ENCODE results near the gene ZNF827.

GRCh38 chr4:145792429-145792828 lies 146.2 kb downstream of the ZNF827 start:
- TF ChIP-seq, protein P1, sequence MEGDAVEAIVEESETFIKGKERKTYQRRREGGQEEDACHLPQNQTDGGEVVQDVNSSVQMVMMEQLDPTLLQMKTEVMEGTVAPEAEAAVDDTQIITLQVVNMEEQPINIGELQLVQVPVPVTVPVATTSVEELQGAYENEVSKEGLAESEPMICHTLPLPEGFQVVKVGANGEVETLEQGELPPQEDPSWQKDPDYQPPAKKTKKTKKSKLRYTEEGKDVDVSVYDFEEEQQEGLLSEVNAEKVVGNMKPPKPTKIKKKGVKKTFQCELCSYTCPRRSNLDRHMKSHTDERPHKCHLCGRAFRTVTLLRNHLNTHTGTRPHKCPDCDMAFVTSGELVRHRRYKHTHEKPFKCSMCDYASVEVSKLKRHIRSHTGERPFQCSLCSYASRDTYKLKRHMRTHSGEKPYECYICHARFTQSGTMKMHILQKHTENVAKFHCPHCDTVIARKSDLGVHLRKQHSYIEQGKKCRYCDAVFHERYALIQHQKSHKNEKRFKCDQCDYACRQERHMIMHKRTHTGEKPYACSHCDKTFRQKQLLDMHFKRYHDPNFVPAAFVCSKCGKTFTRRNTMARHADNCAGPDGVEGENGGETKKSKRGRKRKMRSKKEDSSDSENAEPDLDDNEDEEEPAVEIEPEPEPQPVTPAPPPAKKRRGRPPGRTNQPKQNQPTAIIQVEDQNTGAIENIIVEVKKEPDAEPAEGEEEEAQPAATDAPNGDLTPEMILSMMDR (IDR thresholded peaks at IDR 0.05; ENCODE audit: control extremely low read depth in 1 of 3, insufficient read depth in 1 of 3, low read depth in 1 of 3, low read length in 3 of 3): no peak
- TF ChIP-seq SRF (IDR thresholded peaks at IDR 0.05; ENCODE audit: low read depth, low read length) (no peak), POLR2AphosphoS5 (IDR thresholded peaks at IDR 0.05; ENCODE audit: low read depth, low read length) (no peak), SIRT6 (IDR thresholded peaks at IDR 0.05; ENCODE audit: low read length) (no peak), JUN (IDR thresholded peaks at IDR 0.05; ENCODE audit: low read depth, low read length) (no peak), EGR1 (IDR thresholded peaks at IDR 0.05; ENCODE audit: borderline replicate concordance, low read depth, low read length) (no peak), TAF1 (IDR thresholded peaks at IDR 0.05; ENCODE audit: low read depth, low read length) (no peak), MAFK (IDR thresholded peaks at IDR 0.05; ENCODE audit: low read depth, low read length) (no peak), POLR2A (IDR thresholded peaks at IDR 0.05; ENCODE audit: control extremely low read depth in 1 of 2, low read depth in 2 of 2, low read length in 2 of 2) (no peak), CBX5 (IDR thresholded peaks at IDR 0.05; ENCODE audit: low read depth, low read length) (no peak), ZNF274 (IDR thresholded peaks at IDR 0.05; ENCODE audit: borderline replicate concordance, extremely low read depth, low read length) (no peak), HDAC6 (IDR thresholded peaks at IDR 0.05; ENCODE audit: low read depth, low read length) (no peak)

All from H1 (cell line).